MM.1S (cell line): ENCODE results near the gene GPR153.

Experiments used
- DNase-seq: peaks from one replicate; pipeline ENCODE4 v3.0.0-alpha.2; 2015
- H2AFZ ChIP-seq: fragments of 300-600 bp; sonication (generic); 2 replicates; pipeline ENCODE4 v1.6.0; 2016; ENCODE audit warnings: antibody characterized with exemption, low read length
- H3F3A ChIP-seq: fragments of 300-600 bp; sonication (generic); 2 replicates; pipeline ENCODE4 v1.6.1; 2016; ENCODE audit warnings: mild to moderate bottlenecking, antibody characterized with exemption, low read length, moderate library complexity, mixed read lengths; ENCODE audit not compliant: insufficient read depth
- H3K27ac ChIP-seq: fragments of 300-600 bp; sonication (generic); 2 replicates; pipeline ENCODE4 v1.5.1; 2016; ENCODE audit warnings: mild to moderate bottlenecking, low read length
- H3K27me3 ChIP-seq: fragments of 300-600 bp; sonication (generic); replicated peaks from 2 replicates; pipeline ENCODE4 v1.6.0; 2016; ENCODE audit warnings: low read length; ENCODE audit not compliant: insufficient read depth
- H3K36me3 ChIP-seq: fragments of 300-600 bp; sonication (generic); replicated peaks from 2 replicates; pipeline ENCODE4 v1.6.1; 2016; ENCODE audit warnings: mild to moderate bottlenecking, low read length, mixed read lengths; ENCODE audit not compliant: insufficient read depth
- H3K4me1 ChIP-seq: fragments of 300-600 bp; sonication (generic); 2 replicates; pipeline ENCODE4 v1.6.1; 2016; ENCODE audit warnings: low read length, mixed read lengths
- H3K4me2 ChIP-seq: fragments of 300-600 bp; sonication (generic); 2 replicates; pipeline ENCODE4 v1.6.0; 2016; ENCODE audit warnings: low read depth, low read length
- H3K4me3 ChIP-seq: fragments of 300-600 bp; sonication (generic); 2 replicates; pipeline ENCODE4 v1.5.1; 2016; ENCODE audit warnings: low read length, mixed read lengths
- H3K79me2 ChIP-seq: fragments of 300-600 bp; sonication (generic); 2 replicates; pipeline ENCODE4 v1.6.1; 2016; ENCODE audit warnings: mixed run types, low read length, mixed read lengths
- H3K9ac ChIP-seq: fragments of 300-600 bp; sonication (generic); 2 replicates; pipeline ENCODE4 v1.6.1; 2016; ENCODE audit warnings: low read length, mixed read lengths
- H3K9me2 ChIP-seq: fragments of 300-600 bp; sonication (generic); replicated peaks from 2 replicates; pipeline ENCODE4 v1.6.1; 2016; ENCODE audit warnings: mild to moderate bottlenecking, low read length, mixed read lengths; ENCODE audit not compliant: insufficient read depth
- H3K9me3 ChIP-seq: fragments of 300-600 bp; sonication (generic); replicated peaks from 2 replicates; pipeline ENCODE4 v1.6.1; 2016; ENCODE audit warnings: mild to moderate bottlenecking, low read length, mixed read lengths; ENCODE audit not compliant: insufficient read depth
- H4K20me1 ChIP-seq: fragments of 300-600 bp; sonication (generic); 2 replicates; pipeline ENCODE4 v1.6.1; 2016; ENCODE audit warnings: mild to moderate bottlenecking, low read length, moderate library complexity, mixed read lengths; ENCODE audit not compliant: insufficient read depth
- EZH2 ChIP-seq: fragments of 300-600 bp; sonication (generic); optimal IDR thresholded peaks from 2 replicates; pipeline ENCODE3; 2017; ENCODE audit warnings: low read depth, mild to moderate bottlenecking, antibody characterized with exemption, low read length, mixed read lengths
- EZH2phosphoT487 ChIP-seq: fragments of 300-600 bp; sonication (generic); IDR thresholded peaks from 2 replicates; pipeline ENCODE4 v1.6.1; 2018; ENCODE audit warnings: antibody characterized with exemption, low read length
- TF ChIP-seq, protein P1 (sequence below): fragments of 300-600 bp; sonication (generic); IDR thresholded peaks from 2 replicates; pipeline ENCODE4 v1.5.1; 2016; ENCODE audit warnings: antibody characterized with exemption, low read length, mixed read lengths

Gene GPR153

DNA sequence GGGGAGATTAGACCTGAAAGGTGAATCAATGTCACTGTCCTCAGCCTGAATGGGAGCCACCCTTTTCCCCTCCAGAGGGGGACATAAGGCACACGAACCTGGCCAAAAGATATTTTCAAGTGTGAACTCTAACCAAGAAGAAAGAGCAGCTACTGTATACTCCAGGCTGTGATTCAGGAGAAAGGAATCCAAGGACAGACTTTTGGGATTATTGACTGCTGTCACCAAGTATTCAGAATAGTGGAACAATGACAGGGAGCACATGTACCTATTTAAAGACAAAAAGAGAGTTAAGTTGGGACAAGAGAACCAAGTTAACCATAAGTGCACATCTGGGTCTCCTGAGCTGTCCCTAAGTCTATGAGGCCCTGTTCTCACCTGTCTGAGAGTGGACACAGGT lies 27.5 kb downstream of the GPR153 start:
- Histone ChIP-seq H4K20me1 (no peaks in the 10 kb centered on the region), H3K4me2 (no peak overlapping the region), H3K36me3 (peaks cover 7% of the 10 kb centered on the region; the same call in 1 of the 2 replicates), H3F3A (no peaks in the 10 kb centered on the region), H3K9ac (no peak overlapping the region), H3K9me3 (no peaks in the 10 kb centered on the region), H3K4me1 (no peaks in the 10 kb centered on the region), H3K27me3 (peaks cover under 1% of the 10 kb centered on the region; the same call in 1 of the 2 replicates), H2AFZ (no peak overlapping the region), H3K4me3 (no peak overlapping the region), H3K27ac (no peak overlapping the region), H3K9me2 (no peaks in the 10 kb centered on the region), H3K79me2 (peaks cover 33% of the 10 kb centered on the region)
- TF ChIP-seq EZH2phosphoT487, result no peak
- TF ChIP-seq, protein P1, sequence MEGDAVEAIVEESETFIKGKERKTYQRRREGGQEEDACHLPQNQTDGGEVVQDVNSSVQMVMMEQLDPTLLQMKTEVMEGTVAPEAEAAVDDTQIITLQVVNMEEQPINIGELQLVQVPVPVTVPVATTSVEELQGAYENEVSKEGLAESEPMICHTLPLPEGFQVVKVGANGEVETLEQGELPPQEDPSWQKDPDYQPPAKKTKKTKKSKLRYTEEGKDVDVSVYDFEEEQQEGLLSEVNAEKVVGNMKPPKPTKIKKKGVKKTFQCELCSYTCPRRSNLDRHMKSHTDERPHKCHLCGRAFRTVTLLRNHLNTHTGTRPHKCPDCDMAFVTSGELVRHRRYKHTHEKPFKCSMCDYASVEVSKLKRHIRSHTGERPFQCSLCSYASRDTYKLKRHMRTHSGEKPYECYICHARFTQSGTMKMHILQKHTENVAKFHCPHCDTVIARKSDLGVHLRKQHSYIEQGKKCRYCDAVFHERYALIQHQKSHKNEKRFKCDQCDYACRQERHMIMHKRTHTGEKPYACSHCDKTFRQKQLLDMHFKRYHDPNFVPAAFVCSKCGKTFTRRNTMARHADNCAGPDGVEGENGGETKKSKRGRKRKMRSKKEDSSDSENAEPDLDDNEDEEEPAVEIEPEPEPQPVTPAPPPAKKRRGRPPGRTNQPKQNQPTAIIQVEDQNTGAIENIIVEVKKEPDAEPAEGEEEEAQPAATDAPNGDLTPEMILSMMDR, result no peak
- no peak for TF ChIP-seq EZH2
- DNase-seq, result no peak

DNA sequence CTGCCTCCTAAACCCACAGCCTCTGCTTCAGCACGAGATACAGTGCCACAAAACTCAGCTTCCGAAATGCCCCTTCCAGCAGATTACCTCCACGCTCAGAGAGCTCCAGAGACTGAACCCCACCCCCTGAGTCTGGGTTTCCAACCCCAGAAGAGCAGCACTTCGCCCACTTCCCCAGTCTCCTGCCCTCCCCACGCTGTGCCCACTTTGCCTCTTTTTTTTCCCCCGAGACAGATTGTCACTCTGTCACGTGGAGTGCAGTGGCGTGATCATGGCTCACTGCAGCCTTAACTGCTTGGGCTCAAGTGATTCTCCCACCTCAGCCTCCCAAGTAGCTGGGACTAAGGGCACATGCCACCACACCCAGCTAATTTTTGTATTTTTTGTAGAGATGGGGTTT lies 35.2 kb downstream of the GPR153 start:
- no peak overlapping the region for H3K4me2 ChIP-seq
- H3K9me3 ChIP-seq, result no peaks in the 10 kb centered on the region
- no peak overlapping the region for H3K9ac ChIP-seq
- H4K20me1 ChIP-seq, result no peaks in the 10 kb centered on the region
- TF ChIP-seq EZH2 (no peak), EZH2phosphoT487 (no peak)
- TF ChIP-seq, protein P1, result no peak
- H3K9me2 ChIP-seq, result no peaks in the 10 kb centered on the region
- H2AFZ ChIP-seq, result no peak overlapping the region
- H3K27ac ChIP-seq, result no peak overlapping the region
- H3K36me3 ChIP-seq, result peaks cover 15% of the 10 kb centered on the region
- no peaks in the 10 kb centered on the region for H3K27me3 ChIP-seq
- DNase-seq, result no peak
- H3F3A ChIP-seq, result no peaks in the 10 kb centered on the region
- H3K4me1 ChIP-seq, result no peaks in the 10 kb centered on the region
- peaks cover 4% of the 10 kb centered on the region; the same call in 1 of the 2 replicates for H3K79me2 ChIP-seq
- H3K4me3 ChIP-seq, result no peak overlapping the region

DNA sequence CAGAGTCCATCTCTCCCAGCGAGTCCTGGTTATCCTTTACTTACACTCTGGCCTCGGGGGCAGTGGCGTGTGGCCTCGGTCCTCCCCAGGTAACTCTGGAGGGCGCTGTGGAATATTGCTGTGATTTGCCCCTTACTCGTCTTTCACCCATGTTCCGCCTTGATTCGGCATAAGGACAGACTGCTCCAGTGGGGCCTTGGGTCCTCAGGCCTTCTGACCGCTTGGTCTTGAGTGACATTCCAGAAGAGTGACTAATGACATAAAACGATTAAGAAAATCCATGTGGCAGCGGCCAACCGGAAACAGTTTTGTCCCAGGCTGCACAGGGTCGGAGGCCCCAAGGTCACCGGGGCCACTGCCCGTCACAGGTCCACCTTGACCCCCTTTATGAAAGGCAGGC lies 36.2 kb downstream of the GPR153 start:
- DNase-seq, result no peak
- H3K4me1 ChIP-seq, result no peaks in the 10 kb centered on the region
- peaks cover 15% of the 10 kb centered on the region for H3K36me3 ChIP-seq
- H3F3A ChIP-seq, result no peaks in the 10 kb centered on the region
- no peaks in the 10 kb centered on the region for H3K9me2 ChIP-seq
- H3K27me3 ChIP-seq, result no peaks in the 10 kb centered on the region
- peaks cover 4% of the 10 kb centered on the region; the same call in 1 of the 2 replicates for H3K79me2 ChIP-seq
- no peak overlapping the region for H2AFZ ChIP-seq
- TF ChIP-seq, protein P1, result no peak
- TF ChIP-seq EZH2phosphoT487 (no peak), EZH2 (no peak)
- no peak overlapping the region for H3K9ac ChIP-seq
- no peak overlapping the region for H3K4me2 ChIP-seq
- H3K27ac ChIP-seq, result no peak overlapping the region
- H3K9me3 ChIP-seq, result no peaks in the 10 kb centered on the region
- no peak overlapping the region for H3K4me3 ChIP-seq
- no peaks in the 10 kb centered on the region for H4K20me1 ChIP-seq
